Measurements from ENCODE around the gene KRTAP5-2. TPM values are rescaled to one million over a fixed set of nuclear protein-coding genes. Genes with fewer than 3 reads are reported as not detected.
"Not testable (repeated sequence)": the region's sequence is repeated elsewhere in the genome, so short reads cannot be mapped to it uniquely, and the experiment has no call there.

The KRTAP5-2 gene
- total RNA-seq (2014; rRNA removed; shearing (Covaris generic)), result not detected in 2 replicates

GRCh38 chr11:1597994-1598380 lies at the start of gene KRTAP5-2:
TSS of gene KRTAP5-2 (minus strand) at chr11:1598294. CDS start at chr11:1598250, 44 bp downstream.
- in situ Hi-C loops (cut with HindIII; ENCODE audit: low sequenced_read_pairs), result no loop called here

GRCh38 chr11:1646540-1646939 lies 48.4 kb upstream of the KRTAP5-2 start:
- in situ Hi-C loops (cut with HindIII; ENCODE audit: low sequenced_read_pairs); DNase-seq (ENCODE audit: low spot score): not testable (repeated sequence)

More at GRCh38 chr11:1597994-1598380, at the start of gene KRTAP5-2:
- no peak for DNase-seq (ENCODE audit: low spot score)

GRCh38 chr11:1645357-1645821 lies 47.3 kb upstream of the KRTAP5-2 start:
- no peak for DNase-seq (ENCODE audit: low spot score)
- in situ Hi-C loops (cut with HindIII; ENCODE audit: low sequenced_read_pairs), result no loop called here

- DNase-seq (ENCODE audit: low spot score), result no peak
- in situ Hi-C loops (cut with HindIII; ENCODE audit: low sequenced_read_pairs), result no loop called here
Observed at GRCh38 chr11:1644601-1645356, 46.7 kb upstream of the KRTAP5-2 start.

- no peak for DNase-seq (ENCODE audit: low spot score)
- in situ Hi-C loops (cut with HindIII; ENCODE audit: low sequenced_read_pairs), result no loop called here
Observed at GRCh38 chr11:1643146-1643690, 45.1 kb upstream of the KRTAP5-2 start.

GRCh38 chr11:1642288-1643145 lies 44.4 kb upstream of the KRTAP5-2 start:
- DNase-seq (ENCODE audit: low spot score), result no peak
- in situ Hi-C loops (cut with HindIII; ENCODE audit: low sequenced_read_pairs), result no loop called here

- in situ Hi-C loops (cut with HindIII; ENCODE audit: low sequenced_read_pairs), result no loop called here
- DNase-seq (ENCODE audit: low spot score), result no peak
Observed at GRCh38 chr11:1641096-1641495, 43.0 kb upstream of the KRTAP5-2 start.

- in situ Hi-C loops (cut with HindIII; ENCODE audit: low sequenced_read_pairs), result no loop called here
- DNase-seq (ENCODE audit: low spot score), result peak; percentile 34
Observed at GRCh38 chr11:1640076-1640946, 42.2 kb upstream of the KRTAP5-2 start.

GRCh38 chr11:1639666-1640065 lies 41.6 kb upstream of the KRTAP5-2 start:
- in situ Hi-C loops (cut with HindIII; ENCODE audit: low sequenced_read_pairs), result no loop called here

GRCh38 chr11:1639102-1639620 lies 41.1 kb upstream of the KRTAP5-2 start:
- DNase-seq (ENCODE audit: low spot score), result no peak

More at GRCh38 chr11:1639666-1640065, 41.6 kb upstream of the KRTAP5-2 start:
- no peak for DNase-seq (ENCODE audit: low spot score)

GRCh38 chr11:1638344-1638743 lies 40.2 kb upstream of the KRTAP5-2 start:
- no peak for DNase-seq (ENCODE audit: low spot score)
- in situ Hi-C loops (cut with HindIII; ENCODE audit: low sequenced_read_pairs), result no loop called here

More at GRCh38 chr11:1639102-1639620, 41.1 kb upstream of the KRTAP5-2 start:
- in situ Hi-C loops (cut with HindIII; ENCODE audit: low sequenced_read_pairs), result no loop called here

GRCh38 chr11:1637628-1638027 lies 39.5 kb upstream of the KRTAP5-2 start:
- in situ Hi-C loops (cut with HindIII; ENCODE audit: low sequenced_read_pairs), result no loop called here
- no peak for DNase-seq (ENCODE audit: low spot score)

- no peak for DNase-seq (ENCODE audit: low spot score)
- in situ Hi-C loops (cut with HindIII; ENCODE audit: low sequenced_read_pairs), result no loop called here
Observed at GRCh38 chr11:1636291-1636950, 38.3 kb upstream of the KRTAP5-2 start.

GRCh38 chr11:1633864-1634263 lies 35.8 kb upstream of the KRTAP5-2 start:
- in situ Hi-C loops (cut with HindIII; ENCODE audit: low sequenced_read_pairs), result no loop called here
- no peak for DNase-seq (ENCODE audit: low spot score)

GRCh38 chr11:1632053-1632714 lies 34.1 kb upstream of the KRTAP5-2 start:
- no peak for DNase-seq (ENCODE audit: low spot score)
- in situ Hi-C loops (cut with HindIII; ENCODE audit: low sequenced_read_pairs), result no loop called here

- no peak for DNase-seq (ENCODE audit: low spot score)
- in situ Hi-C loops (cut with HindIII; ENCODE audit: low sequenced_read_pairs), result no loop called here
Observed at GRCh38 chr11:1631066-1631568, 33.0 kb upstream of the KRTAP5-2 start.

GRCh38 chr11:1630271-1630670 lies 32.2 kb upstream of the KRTAP5-2 start:
- in situ Hi-C loops (cut with HindIII; ENCODE audit: low sequenced_read_pairs), result no loop called here
- no peak for DNase-seq (ENCODE audit: low spot score)

Measured in G401 (cell line).